ENCODE results near the gene OR2J1. TPM values are rescaled to one million over a fixed set of nuclear protein-coding genes. Genes with fewer than 3 reads are reported as not detected.
"Not testable (repeated sequence)": the region's sequence is repeated elsewhere in the genome, so short reads cannot be mapped to it uniquely, and the experiment has no call there.

Gene OR2J1
- total RNA-seq, 1 donor, result not detected

DNA sequence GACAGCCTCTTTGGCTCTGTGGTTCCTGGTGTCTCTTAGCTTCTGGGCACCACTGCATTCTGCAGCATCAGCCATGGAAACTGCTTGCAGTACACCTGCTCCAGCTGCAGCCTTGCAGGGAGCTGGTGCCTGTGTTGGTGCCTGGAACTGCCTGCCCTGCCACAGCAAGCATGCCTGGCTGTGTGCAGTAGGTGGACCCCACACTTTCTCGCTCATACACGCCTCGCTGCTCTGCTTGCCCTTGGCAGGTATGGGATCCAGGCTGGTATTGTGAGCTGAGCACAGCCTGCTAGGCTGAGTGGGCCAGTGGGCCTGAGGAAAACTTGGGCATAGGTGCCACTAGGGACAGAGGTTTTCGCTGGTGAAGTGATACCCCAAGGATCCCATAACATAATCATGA lies 31.4 kb downstream of the OR2J1 start:
- no peak overlapping the region for H3K4me3 ChIP-seq (ENCODE audit: low read depth, low read length)
- TF ChIP-seq CTCF (IDR thresholded peaks at IDR 0.05; ENCODE audit: insufficient read depth, low read depth, low read length), result no peak
- DNase-seq (ENCODE audit: low read depth), result no peak

DNA sequence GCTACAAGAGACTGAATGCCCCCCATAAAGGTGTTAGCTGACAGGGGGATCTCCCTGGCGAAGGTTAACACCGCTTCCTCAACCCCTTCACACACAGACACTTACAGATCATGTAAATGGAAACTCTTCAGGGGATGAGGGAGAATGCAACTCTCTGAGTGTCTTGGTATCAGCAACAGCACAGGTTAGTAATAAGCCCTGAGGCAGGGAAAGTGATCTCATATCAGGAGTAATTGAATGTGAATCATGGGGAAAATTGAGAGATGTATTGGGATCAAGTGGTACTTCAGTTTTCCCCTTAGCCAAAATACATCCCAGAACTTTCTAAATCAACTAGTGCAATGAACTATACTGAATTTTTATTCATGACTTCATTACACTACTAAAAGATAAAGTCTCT lies 32.4 kb downstream of the OR2J1 start:
- no peak overlapping the region for H3K4me3 ChIP-seq (ENCODE audit: low read depth, low read length)
- no peak for DNase-seq (ENCODE audit: low read depth)
- no peak for TF ChIP-seq CTCF (IDR thresholded peaks at IDR 0.05; ENCODE audit: insufficient read depth, low read depth, low read length)

DNA sequence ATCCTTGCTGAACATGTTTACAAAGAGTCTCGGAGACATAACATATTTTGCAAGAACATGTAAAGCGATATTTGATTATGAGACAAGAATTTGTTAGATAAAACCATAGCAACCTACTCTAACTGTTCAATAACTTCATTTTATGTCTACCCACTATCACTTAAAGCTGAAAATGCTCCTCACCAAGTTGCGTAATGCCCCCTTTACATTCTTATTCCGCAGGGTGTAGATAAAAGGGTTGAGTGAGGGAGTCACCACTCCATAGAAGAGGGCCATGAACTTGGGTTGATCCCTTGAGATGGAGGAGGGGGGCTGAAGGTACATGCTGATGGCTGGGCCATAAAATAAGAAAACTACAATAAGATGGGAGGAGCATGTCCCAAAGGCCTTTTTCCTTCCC lies 38.4 kb downstream of the OR2J1 start:
- DNase-seq (ENCODE audit: low read depth), result no peak
- no peak overlapping the region for H3K4me3 ChIP-seq (ENCODE audit: low read depth, low read length)
- no peak for TF ChIP-seq CTCF (IDR thresholded peaks at IDR 0.05; ENCODE audit: insufficient read depth, low read depth, low read length)

- TF ChIP-seq CTCF (IDR thresholded peaks at IDR 0.05; ENCODE audit: insufficient read depth, low read depth, low read length), result no peak
- DNase-seq (ENCODE audit: low read depth), result no peak
- H3K4me3 ChIP-seq (ENCODE audit: low read depth, low read length), result no peak overlapping the region
These were observed 42.3 kb downstream of the OR2J1 start for GRCh38 chr6:29141606-29142005.

- H3K4me3 ChIP-seq (ENCODE audit: low read depth, low read length), result no peak overlapping the region
- no peak for DNase-seq (ENCODE audit: low read depth)
- no peak for TF ChIP-seq CTCF (IDR thresholded peaks at IDR 0.05; ENCODE audit: insufficient read depth, low read depth, low read length)
These were observed 43.0 kb downstream of the OR2J1 start for GRCh38 chr6:29142309-29142708.

GRCh38 chr6:29146179-29146578 lies 46.9 kb downstream of the OR2J1 start:
- DNase-seq (ENCODE audit: low read depth), result no peak
- TF ChIP-seq CTCF (IDR thresholded peaks at IDR 0.05; ENCODE audit: insufficient read depth, low read depth, low read length), result no peak
- no peak overlapping the region for H3K4me3 ChIP-seq (ENCODE audit: low read depth, low read length)

DNA sequence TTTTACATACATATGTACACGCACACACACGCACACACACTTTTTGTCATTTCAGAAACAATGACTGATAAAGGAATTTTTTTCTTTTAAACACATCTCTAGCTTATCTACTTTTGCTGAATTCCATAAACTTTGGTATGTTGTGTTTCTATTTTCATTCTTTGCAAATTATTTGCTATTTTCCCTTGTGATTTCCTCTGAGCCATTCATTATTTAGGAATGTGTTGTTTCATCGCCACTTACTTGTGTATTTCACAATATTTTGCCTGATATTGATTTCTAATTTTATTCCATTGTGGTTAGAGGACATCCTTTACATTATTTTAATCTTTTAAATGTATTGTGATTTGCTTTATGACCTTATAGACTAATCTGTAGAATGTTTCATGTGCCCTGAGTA lies 47.8 kb downstream of the OR2J1 start:
- H3K4me3 ChIP-seq (ENCODE audit: low read depth, low read length), result no peak overlapping the region
- no peak for DNase-seq (ENCODE audit: low read depth)
- TF ChIP-seq CTCF (IDR thresholded peaks at IDR 0.05; ENCODE audit: insufficient read depth, low read depth, low read length), result no peak

- not testable (repeated sequence) for H3K4me3 ChIP-seq (ENCODE audit: low read depth, low read length); DNase-seq (ENCODE audit: low read depth)
These were observed 50.2 kb downstream of the OR2J1 start for GRCh38 chr6:29149444-29149843.
